Mucosa of descending colon (tissue), 3 donors: ENCODE data around the gene FPGS. TPM values are rescaled to one million over a fixed set of nuclear protein-coding genes. Genes with fewer than 3 reads are reported as not detected.

Experiments
- ATAC-seq: fragments of 200-7000 bp; cut with Tn5 transposase; one replicate; pipeline ENCODE4 v1.9.1; 2020; ENCODE audit warnings: mild to moderate bottlenecking, moderate library complexity
- DNase-seq, 3 donors: peaks; one replicate each; pipeline ENCODE4 v3.0.0-alpha.2; 2020
- H3K36me3 ChIP-seq: fragments of 200-600 bp; one replicate; pipeline ENCODE4 v1.8.0; 2021; ENCODE audit warnings: low read depth, mild to moderate bottlenecking
- H3K4me1 ChIP-seq: fragments of 200-600 bp; one replicate; pipeline ENCODE4 v1.8.0; 2021; ENCODE audit warnings: low read depth, mild to moderate bottlenecking
- H3K4me3 ChIP-seq: fragments of 200-600 bp; one replicate; pipeline ENCODE4 v1.8.0; 2021; ENCODE audit warnings: mild to moderate bottlenecking
- H3K9me3 ChIP-seq: fragments of 200-600 bp; one replicate; pipeline ENCODE4 v1.8.0; 2021; ENCODE audit warnings: mild to moderate bottlenecking
- intact Hi-C, 2 donors: fragments of 100-400 bp; cut with DNase I in 1 of 2; cut with micrococcal nuclease in 1 of 2; formaldehyde crosslinking; loops; one replicate each; pipeline versions ENCODE4 v1.11.0 to v1.11.1; 2022; cut with DNase I, micrococcal nuclease
- total RNA-seq, 3 donors: library from RNA; stranded (reverse); fragmentation: NEBNext Ultra II Directional in 2 of 3; extraction: Animal tissue kit (Norgen Biotek cat#: 25700) in 2 of 3; gene quantifications; one replicate each; pipeline versions ENCODE4 v1.2.1 to v1.2.4, GENCODE V29; 2021 to 2023
- TF ChIP-seq, protein P1 (sequence below): fragments of 200-600 bp; IDR thresholded peaks from one replicate; pipeline ENCODE4 v1.8.0; 2022; ENCODE audit warnings: antibody characterized with exemption, mild to moderate bottlenecking
- donor health status: DM: no; HTN: no; CAD: no; lungs with moderate emphysema.
- donor health status: DM: no; HTN: no; CAD: no.
- donor health status: DM: no; HTN: yes; CAD: no.

The FPGS gene
- total RNA-seq, 3 donors from 2014 or later, result 41.0 to 46.5 (median 41.3) TPM

DNA sequence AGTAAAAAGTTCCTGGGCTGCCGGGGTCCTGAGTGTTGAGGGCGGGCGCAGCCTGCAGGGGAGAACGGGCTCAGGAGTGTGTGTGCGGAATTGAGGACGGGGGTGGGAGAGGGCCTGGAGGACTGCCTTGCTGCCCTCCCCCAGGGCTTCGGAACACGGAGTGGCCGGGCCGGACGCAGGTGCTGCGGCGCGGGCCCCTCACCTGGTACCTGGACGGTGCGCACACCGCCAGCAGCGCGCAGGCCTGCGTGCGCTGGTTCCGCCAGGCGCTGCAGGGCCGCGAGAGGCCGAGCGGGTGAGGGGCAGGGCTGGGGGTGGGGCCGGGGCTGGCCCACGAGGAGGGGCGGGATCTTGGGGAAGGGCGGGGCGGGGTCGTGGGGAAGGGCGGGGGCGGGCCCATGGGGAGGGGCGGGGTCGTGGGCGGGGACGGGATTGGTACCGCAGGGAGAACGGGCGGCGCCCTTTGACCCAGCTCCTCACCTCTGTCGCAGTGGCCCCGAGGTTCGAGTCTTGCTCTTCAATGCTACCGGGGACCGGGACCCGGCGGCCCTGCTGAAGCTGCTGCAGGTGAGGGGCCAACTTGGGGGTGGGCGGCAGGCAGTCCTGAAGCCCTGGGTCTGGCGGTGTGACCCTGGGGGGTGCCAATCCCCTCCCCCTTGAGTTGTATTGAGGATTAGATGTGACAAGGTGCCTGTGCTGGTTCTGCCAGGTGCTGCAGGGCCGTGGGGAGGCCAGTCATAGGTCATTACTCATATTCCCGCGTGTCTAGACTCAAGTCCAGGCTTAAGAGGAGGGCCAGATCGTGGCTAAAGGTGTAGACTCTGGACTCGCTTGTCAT lies 7.1 kb downstream of the FPGS start:
- peaks cover 6% of the 10 kb centered on the region for H3K36me3 ChIP-seq
- H3K9me3 ChIP-seq, result no peaks in the 10 kb centered on the region
- DNase-seq (peak; percentile 79 to 82 (median 79)), ATAC-seq (peak; percentile 94)
- intact Hi-C loops, result no loop called here
- peaks cover 10% of the 10 kb centered on the region for H3K4me1 ChIP-seq
- TF ChIP-seq, protein P1, sequence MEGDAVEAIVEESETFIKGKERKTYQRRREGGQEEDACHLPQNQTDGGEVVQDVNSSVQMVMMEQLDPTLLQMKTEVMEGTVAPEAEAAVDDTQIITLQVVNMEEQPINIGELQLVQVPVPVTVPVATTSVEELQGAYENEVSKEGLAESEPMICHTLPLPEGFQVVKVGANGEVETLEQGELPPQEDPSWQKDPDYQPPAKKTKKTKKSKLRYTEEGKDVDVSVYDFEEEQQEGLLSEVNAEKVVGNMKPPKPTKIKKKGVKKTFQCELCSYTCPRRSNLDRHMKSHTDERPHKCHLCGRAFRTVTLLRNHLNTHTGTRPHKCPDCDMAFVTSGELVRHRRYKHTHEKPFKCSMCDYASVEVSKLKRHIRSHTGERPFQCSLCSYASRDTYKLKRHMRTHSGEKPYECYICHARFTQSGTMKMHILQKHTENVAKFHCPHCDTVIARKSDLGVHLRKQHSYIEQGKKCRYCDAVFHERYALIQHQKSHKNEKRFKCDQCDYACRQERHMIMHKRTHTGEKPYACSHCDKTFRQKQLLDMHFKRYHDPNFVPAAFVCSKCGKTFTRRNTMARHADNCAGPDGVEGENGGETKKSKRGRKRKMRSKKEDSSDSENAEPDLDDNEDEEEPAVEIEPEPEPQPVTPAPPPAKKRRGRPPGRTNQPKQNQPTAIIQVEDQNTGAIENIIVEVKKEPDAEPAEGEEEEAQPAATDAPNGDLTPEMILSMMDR, result no peak
- H3K4me3 ChIP-seq, result no peak overlapping the region

DNA sequence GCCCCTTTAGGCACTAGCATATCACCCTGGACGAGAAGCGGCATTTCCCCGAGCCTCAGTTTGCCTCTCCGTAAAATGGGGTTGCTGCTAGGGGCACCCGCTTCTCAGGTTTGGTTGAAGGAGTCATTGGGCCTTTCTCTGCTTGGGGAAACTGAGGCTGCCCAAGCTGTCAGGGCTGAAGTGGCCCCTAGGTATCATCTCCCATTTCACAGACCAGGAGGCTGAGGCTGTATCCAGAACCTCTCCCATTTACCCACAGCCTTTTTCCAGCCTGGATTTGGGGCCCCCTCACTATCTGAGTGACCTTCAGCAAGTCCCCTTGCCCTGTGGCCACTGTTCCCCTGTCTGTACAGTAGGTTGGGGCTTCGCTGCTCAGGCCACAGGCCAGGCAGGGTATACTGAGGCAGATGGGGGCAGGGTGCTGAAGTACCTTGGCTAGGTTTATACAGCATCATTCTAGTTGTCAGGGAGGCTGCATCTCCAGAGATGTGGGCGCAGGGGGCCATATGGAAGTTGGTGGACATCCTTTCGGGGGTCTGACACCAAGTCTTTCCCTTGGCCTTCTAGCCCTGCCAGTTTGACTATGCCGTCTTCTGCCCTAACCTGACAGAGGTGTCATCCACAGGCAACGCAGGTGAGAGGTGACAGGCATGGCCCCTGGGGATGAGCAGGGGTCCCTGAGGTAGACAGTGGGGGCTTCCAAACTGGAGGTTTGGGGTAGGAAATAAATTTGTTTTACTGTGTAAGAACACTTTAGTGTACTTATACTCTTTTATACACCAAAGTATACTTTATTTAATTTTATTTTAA lies 7.9 kb downstream of the FPGS start:
- H3K4me3 ChIP-seq, result no peak overlapping the region
- no peaks in the 10 kb centered on the region for H3K9me3 ChIP-seq
- DNase-seq (no peak), ATAC-seq (no peak)
- intact Hi-C loops, result no loop called here
- TF ChIP-seq, protein P1, result no peak
- H3K4me1 ChIP-seq, result peaks cover 8% of the 10 kb centered on the region
- peaks cover 6% of the 10 kb centered on the region for H3K36me3 ChIP-seq

DNA sequence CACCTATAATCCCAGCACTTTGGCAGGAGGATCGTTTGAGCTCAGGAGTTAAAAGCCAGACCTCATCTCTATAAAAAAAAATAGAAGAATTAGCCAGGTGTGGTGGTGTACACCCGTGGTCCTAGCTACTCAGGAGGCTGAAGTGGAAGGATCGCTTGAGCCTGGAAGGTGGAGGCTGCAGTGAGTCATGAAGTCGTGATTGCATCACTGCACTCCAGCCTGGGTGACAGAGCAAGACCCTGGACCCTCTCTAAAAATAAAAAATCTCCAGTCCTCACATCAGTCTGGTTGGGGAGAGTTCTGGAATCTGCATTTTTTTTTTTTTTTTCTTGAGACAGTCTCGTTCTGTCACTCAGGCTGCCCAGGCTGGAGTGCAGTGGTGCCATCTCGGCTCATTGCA lies 9.3 kb downstream of the FPGS start:
- Histone ChIP-seq H3K36me3 (peaks cover 6% of the 10 kb centered on the region), H3K9me3 (no peaks in the 10 kb centered on the region), H3K4me3 (no peak overlapping the region), H3K4me1 (peaks cover 8% of the 10 kb centered on the region)
- intact Hi-C loops, result no loop called here
- no peak for DNase-seq
- no peak for ATAC-seq
- TF ChIP-seq, protein P1, result no peak

DNA sequence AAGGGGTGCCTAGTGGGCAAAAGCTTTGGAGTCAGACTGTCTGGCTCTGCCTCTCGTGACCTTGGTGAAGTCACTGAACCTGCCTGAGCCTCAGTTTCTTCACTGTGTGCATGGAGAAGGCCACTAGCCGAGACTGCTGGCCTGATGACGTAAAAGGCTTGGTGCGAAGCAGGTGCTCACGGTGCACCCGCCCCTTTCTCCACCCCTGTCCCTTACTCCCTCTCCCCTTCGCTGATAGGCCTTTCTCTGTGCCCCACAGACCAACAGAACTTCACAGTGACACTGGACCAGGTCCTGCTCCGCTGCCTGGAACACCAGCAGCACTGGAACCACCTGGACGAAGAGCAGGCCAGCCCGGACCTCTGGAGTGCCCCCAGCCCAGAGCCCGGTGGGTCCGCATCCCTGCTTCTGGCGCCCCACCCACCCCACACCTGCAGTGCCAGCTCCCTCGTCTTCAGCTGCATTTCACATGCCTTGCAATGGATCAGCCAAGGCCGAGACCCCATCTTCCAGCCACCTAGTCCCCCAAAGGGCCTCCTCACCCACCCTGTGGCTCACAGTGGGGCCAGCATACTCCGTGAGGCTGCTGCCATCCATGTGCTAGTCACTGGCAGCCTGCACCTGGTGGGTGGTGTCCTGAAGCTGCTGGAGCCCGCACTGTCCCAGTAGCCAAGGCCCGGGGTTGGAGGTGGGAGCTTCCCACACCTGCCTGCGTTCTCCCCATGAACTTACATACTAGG lies 10.4 kb downstream of the FPGS start:
- DNase-seq (no peak), ATAC-seq (no peak)
- Histone ChIP-seq H3K4me1 (peaks cover 8% of the 10 kb centered on the region), H3K36me3 (peaks cover 6% of the 10 kb centered on the region), H3K9me3 (no peaks in the 10 kb centered on the region), H3K4me3 (no peak overlapping the region)
- intact Hi-C loops, result no loop called here
- TF ChIP-seq, protein P1, result no peak

DNA sequence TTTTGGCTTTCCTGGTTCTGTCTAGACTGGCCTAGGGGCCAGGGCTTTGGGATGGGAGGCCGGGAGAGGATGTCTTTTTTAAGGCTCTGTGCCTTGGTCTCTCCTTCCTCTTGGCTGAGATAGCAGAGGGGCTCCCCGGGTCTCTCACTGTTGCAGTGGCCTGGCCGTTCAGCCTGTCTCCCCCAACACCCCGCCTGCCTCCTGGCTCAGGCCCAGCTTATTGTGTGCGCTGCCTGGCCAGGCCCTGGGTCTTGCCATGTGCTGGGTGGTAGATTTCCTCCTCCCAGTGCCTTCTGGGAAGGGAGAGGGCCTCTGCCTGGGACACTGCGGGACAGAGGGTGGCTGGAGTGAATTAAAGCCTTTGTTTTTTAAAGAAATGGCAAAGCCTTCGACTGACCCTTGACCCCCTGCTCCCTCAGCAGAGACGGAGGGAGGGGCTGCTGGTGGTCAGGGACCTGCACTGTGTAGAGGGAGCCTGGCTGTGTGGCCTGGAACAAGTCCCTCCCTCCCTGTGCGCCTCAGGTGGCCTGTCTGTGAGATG lies 11.1 kb downstream of the FPGS start:
- H3K4me3 ChIP-seq, result no peak overlapping the region
- no peaks in the 10 kb centered on the region for H3K9me3 ChIP-seq
- peaks cover 6% of the 10 kb centered on the region for H3K36me3 ChIP-seq
- ATAC-seq, result no peak
- TF ChIP-seq, protein P1, result no peak
- no peak for DNase-seq
- intact Hi-C loops, result no loop called here
- peaks cover 8% of the 10 kb centered on the region for H3K4me1 ChIP-seq
